B cell (primary cell): ENCODE data around the gene ULK4. TPM values are rescaled to one million over a fixed set of nuclear protein-coding genes. Genes with fewer than 3 reads are reported as not detected.

ENCODE experiments used
- ATAC-seq: fragments of 200-7000 bp; cut with Tn5 transposase; one replicate; pipeline ENCODE4 v1.10.0; 2021; ENCODE audit warnings: low read depth, mild to moderate bottlenecking, moderate number of reproducible peaks, moderate library complexity
- CTCF ChIA-PET: fragments of 350-600 bp; sonication (Branson Sonifier 250); formaldehyde crosslinking; loops from one replicate; lab custom pipeline; 2021; ENCODE audit warnings: antibody characterized with exemption, inconsistent platforms; lab: Charles Lee
- POLR2A ChIA-PET: fragments of 350-600 bp; sonication (Branson Sonifier 250); formaldehyde crosslinking; loops from one replicate; lab custom pipeline; 2021; ENCODE audit warnings: antibody characterized with exemption; lab: Charles Lee
- DNase-seq: peaks from one replicate; pipeline ENCODE4 v3.0.0; 2013
- H2AFZ ChIP-seq: 2 replicates; pipeline ENCODE4 v1.6.1; 2012; ENCODE audit warnings: mild to moderate bottlenecking, low read depth, low read length; ENCODE audit not compliant: insufficient read depth, poor library complexity, severe bottlenecking
- H3K27ac ChIP-seq, 2 donors: 1 replicate in 1 of 2; 2 replicates in 1 of 2; pipeline ENCODE4 v1.5.1; 2012 to 2013; ENCODE audit warnings: low read length in 2 of 2, mild to moderate bottlenecking in 2 of 2, moderate library complexity in 1 of 2
- H3K27me3 ChIP-seq, 4 experiments: fragments of 200-600 bp in 1 of 4; sonication (generic) in 1 of 4; replicated peaks in 1 of 4; 1 replicate in 2 of 4; 2 replicates in 2 of 4; pipeline versions ENCODE4 v1.6.1 to v1.7.0; 2013 to 2016; ENCODE audit warnings: low read length in 3 of 4, mild to moderate bottlenecking in 2 of 4, mixed read lengths in 1 of 4, moderate library complexity in 1 of 4; ENCODE audit not compliant: insufficient read depth in 4 of 4, control insufficient read depth in 3 of 4; ENCODE audit errors: control extremely low read depth in 1 of 4
- H3K36me3 ChIP-seq, 2 experiments: replicated peaks in 1 of 2; 1 replicate in 1 of 2; 2 replicates in 1 of 2; pipeline versions ENCODE4 v1.6.1 to v1.7.1; 2013; ENCODE audit warnings: low read length in 1 of 2; ENCODE audit not compliant: insufficient read depth in 2 of 2, control insufficient read depth in 1 of 2; ENCODE audit errors: control extremely low read depth in 1 of 2, extremely low read depth in 1 of 2
- H3K4me1 ChIP-seq, 2 donors: fragments of 200-600 bp in 1 of 2; sonication (generic) in 1 of 2; 1 replicate in 1 of 2; 2 replicates in 1 of 2; pipeline versions ENCODE4 v1.5.1 to v1.6.1; 2013 to 2017; ENCODE audit warnings: low read length in 2 of 2; ENCODE audit not compliant: control insufficient read depth in 2 of 2, insufficient read depth in 2 of 2
- H3K4me2 ChIP-seq: replicated peaks from 2 replicates; pipeline ENCODE3; 2012; ENCODE audit warnings: mild to moderate bottlenecking, low read depth, low read length; ENCODE audit not compliant: poor library complexity, severe bottlenecking
- H3K4me3 ChIP-seq, 5 experiments: fragments of 200-600 bp in 1 of 5; sonication (generic) in 1 of 5; 1 replicate in 3 of 5; 2 replicates in 2 of 5; pipeline versions ENCODE4 v1.5.1 to v1.7.0; 2011 to 2016; ENCODE audit warnings: low read length in 4 of 5, mild to moderate bottlenecking in 4 of 5, low read depth in 2 of 5, control low read depth in 1 of 5, moderate library complexity in 1 of 5; ENCODE audit not compliant: insufficient read depth in 1 of 5; ENCODE audit errors: control extremely low read depth in 1 of 5, extremely low read depth in 1 of 5
- H3K79me2 ChIP-seq: fragments of 200-600 bp; sonication (generic); one replicate; pipeline ENCODE4 v1.6.0; 2016; ENCODE audit warnings: low read length; ENCODE audit not compliant: control insufficient read depth, insufficient read depth
- H3K9ac ChIP-seq: fragments of 200-600 bp; sonication (generic); 2 replicates; pipeline ENCODE4 v1.6.1; 2017; ENCODE audit warnings: mild to moderate bottlenecking, low read length, moderate library complexity
- H3K9me3 ChIP-seq, 3 donors: one replicate each; pipeline versions ENCODE4 v1.6.1 to v1.7.1; 2013; ENCODE audit warnings: low read length in 2 of 3; ENCODE audit not compliant: control insufficient read depth in 2 of 3, insufficient read depth in 1 of 3; ENCODE audit errors: control extremely low read depth in 1 of 3
- H4K20me1 ChIP-seq: 2 replicates; pipeline ENCODE4 v1.6.0; 2012; ENCODE audit warnings: mild to moderate bottlenecking, low read length; ENCODE audit not compliant: insufficient read depth, control insufficient read depth, poor library complexity, severe bottlenecking
- H3K27ac Mint-ChIP-seq: one replicate; pipeline ENCODE4 v1.8.0; 2021; ENCODE audit warnings: mixed read lengths
- H3K27me3 Mint-ChIP-seq: one replicate; pipeline ENCODE4 v1.8.0; 2021; ENCODE audit warnings: mixed read lengths
- H3K4me1 Mint-ChIP-seq: one replicate; pipeline ENCODE4 v1.8.0; 2021; ENCODE audit warnings: mixed read lengths
- H3K4me3 Mint-ChIP-seq: one replicate; pipeline ENCODE4 v1.8.0; 2021; ENCODE audit warnings: mixed read lengths
- H3K9me3 Mint-ChIP-seq: one replicate; pipeline ENCODE4 v1.8.0; 2022; ENCODE audit warnings: mixed read lengths; ENCODE audit not compliant: insufficient read depth
- CTCF ChIP-seq: fragments of 200-600 bp; IDR thresholded peaks from one replicate; pipeline ENCODE4 v1.8.0; 2022; ENCODE audit warnings: antibody characterized with exemption, mild to moderate bottlenecking
- EZH2 ChIP-seq: IDR thresholded peaks from 2 replicates; pipeline ENCODE4 v1.6.1; 2012; ENCODE audit warnings: borderline replicate concordance, low read depth, mild to moderate bottlenecking, moderate library complexity, low read length; ENCODE audit not compliant: insufficient read depth, poor library complexity, severe bottlenecking
- WGBS: methylation state at CpG from one replicate; pipeline ENCODE4 v1.1.5; 2013; ENCODE audit warnings: missing lambda C conversion rate; ENCODE audit not compliant: insufficient coverage; 5-methylcytosine and 5-hydroxymethylcytosine counted together
- intact Hi-C: fragments of 100-400 bp; cut with micrococcal nuclease; formaldehyde crosslinking; loops from one replicate; pipeline ENCODE4 v1.10.0; 2022
- polyA plus RNA-seq: library from polyadenylated mRNA; depleted of rRNA; stranded (reverse); fragments of >200 nt; gene quantifications from 2 replicates; pipeline ENCODE4 v1.2.3, GENCODE V29; 2012
- total RNA-seq, 2 donors: library from RNA; stranded (reverse); fragments of 120-200 nt in 1 of 2; gene quantifications; 1 replicate in 1 of 2; 2 replicates in 1 of 2; pipeline versions ENCODE4 v1.2.3 to v1.2.4, GENCODE V29; 2013 to 2022

Gene ULK4
- total and polyA plus RNA-seq, 2 donors (not counting 1 experiment from before 2014, with no cell fraction given) = 5.2 to 33.7 TPM

- Histone ChIP-seq H3K9me3 (peaks cover 2 to 20% (median 17%) of the 10 kb centered on the region in 3 donors), H3K79me2 (no peaks in the 10 kb centered on the region), H3K36me3 (no peaks in the 10 kb centered on the region), H3K9ac (no peak overlapping the region), H3K27me3 (no peaks in the 10 kb centered on the region), H3K27ac (no peak overlapping the region), H4K20me1 (no peaks in the 10 kb centered on the region), H2AFZ (no peak overlapping the region), H3K4me2 (no peak overlapping the region), H3K4me1 (no peaks in the 10 kb centered on the region), H3K4me3 (no peak overlapping the region)
- no peak for DNase-seq
- no peak overlapping the region for H3K4me3 Mint-ChIP-seq
- no peak for ATAC-seq
- intact Hi-C loops = no loop called here
- H3K27ac Mint-ChIP-seq = no peak overlapping the region
- H3K4me1 Mint-ChIP-seq = no peaks in the 10 kb centered on the region
- H3K27me3 Mint-ChIP-seq = peaks cover 9% of the 10 kb centered on the region
- POLR2A ChIA-PET = no interaction called here
- CTCF ChIA-PET = no interaction called here
- H3K9me3 Mint-ChIP-seq = peaks cover 10% of the 10 kb centered on the region
- TF ChIP-seq CTCF (no peak), EZH2 (no peak)
Observed at GRCh38 chr3:41274944-41275668, 686.8 kb downstream of the ULK4 start.

GRCh38 chr3:41272667-41273066 lies 689.2 kb downstream of the ULK4 start:
- Mint-ChIP-seq H3K4me1 (no peaks in the 10 kb centered on the region), H3K27me3 (peaks cover 6% of the 10 kb centered on the region), H3K9me3 (peaks cover 10% of the 10 kb centered on the region), H3K27ac (no peak overlapping the region), H3K4me3 (no peak overlapping the region)
- DNase-seq (no peak), ATAC-seq (no peak)
- Histone ChIP-seq H3K27ac (no peak overlapping the region), H3K4me3 (no peak overlapping the region), H3K4me2 (no peak overlapping the region), H3K36me3 (no peaks in the 10 kb centered on the region), H3K27me3 (no peaks in the 10 kb centered on the region), H3K9me3 (peaks cover 2 to 20% (median 14%) of the 10 kb centered on the region in 3 donors), H4K20me1 (no peaks in the 10 kb centered on the region), H3K79me2 (no peaks in the 10 kb centered on the region), H3K9ac (no peak overlapping the region), H2AFZ (no peak overlapping the region), H3K4me1 (no peaks in the 10 kb centered on the region)
- intact Hi-C loops = no loop called here
- no CpG with 5 or more reads among the region's 1 CpG for WGBS
- TF ChIP-seq CTCF (no peak), EZH2 (no peak)
- POLR2A ChIA-PET = no interaction called here
- CTCF ChIA-PET = no interaction called here
